B cell (primary cell): ENCODE results near the gene CLCA1. TPM values are rescaled to one million over a fixed set of nuclear protein-coding genes. Genes with fewer than 3 reads are reported as not detected.

Experiments
- ATAC-seq: fragments of 200-7000 bp; cut with Tn5 transposase; one replicate; pipeline ENCODE4 v1.10.0; 2021; ENCODE audit warnings: low read depth, mild to moderate bottlenecking, moderate number of reproducible peaks, moderate library complexity
- CTCF ChIA-PET: fragments of 350-600 bp; sonication (Branson Sonifier 250); formaldehyde crosslinking; loops from one replicate; lab custom pipeline; 2021; ENCODE audit warnings: antibody characterized with exemption, inconsistent platforms; lab: Charles Lee
- POLR2A ChIA-PET: fragments of 350-600 bp; sonication (Branson Sonifier 250); formaldehyde crosslinking; loops from one replicate; lab custom pipeline; 2021; ENCODE audit warnings: antibody characterized with exemption; lab: Charles Lee
- DNase-seq: peaks from one replicate; pipeline ENCODE4 v3.0.0; 2013
- H2AFZ ChIP-seq: 2 replicates; pipeline ENCODE4 v1.6.1; 2012; ENCODE audit warnings: mild to moderate bottlenecking, low read depth, low read length; ENCODE audit not compliant: insufficient read depth, poor library complexity, severe bottlenecking
- H3K27ac ChIP-seq, 2 donors: 1 replicate in 1 of 2; 2 replicates in 1 of 2; pipeline ENCODE4 v1.5.1; 2012 to 2013; ENCODE audit warnings: low read length in 2 of 2, mild to moderate bottlenecking in 2 of 2, moderate library complexity in 1 of 2
- H3K27me3 ChIP-seq, 4 experiments: fragments of 200-600 bp in 1 of 4; sonication (generic) in 1 of 4; replicated peaks in 1 of 4; 1 replicate in 2 of 4; 2 replicates in 2 of 4; pipeline versions ENCODE4 v1.6.1 to v1.7.0; 2013 to 2016; ENCODE audit warnings: low read length in 3 of 4, mild to moderate bottlenecking in 2 of 4, mixed read lengths in 1 of 4, moderate library complexity in 1 of 4; ENCODE audit not compliant: insufficient read depth in 4 of 4, control insufficient read depth in 3 of 4; ENCODE audit errors: control extremely low read depth in 1 of 4
- H3K36me3 ChIP-seq, 2 experiments: replicated peaks in 1 of 2; 1 replicate in 1 of 2; 2 replicates in 1 of 2; pipeline versions ENCODE4 v1.6.1 to v1.7.1; 2013; ENCODE audit warnings: low read length in 1 of 2; ENCODE audit not compliant: insufficient read depth in 2 of 2, control insufficient read depth in 1 of 2; ENCODE audit errors: control extremely low read depth in 1 of 2, extremely low read depth in 1 of 2
- H3K4me1 ChIP-seq, 2 donors: fragments of 200-600 bp in 1 of 2; sonication (generic) in 1 of 2; 1 replicate in 1 of 2; 2 replicates in 1 of 2; pipeline versions ENCODE4 v1.5.1 to v1.6.1; 2013 to 2017; ENCODE audit warnings: low read length in 2 of 2; ENCODE audit not compliant: control insufficient read depth in 2 of 2, insufficient read depth in 2 of 2
- H3K4me2 ChIP-seq: replicated peaks from 2 replicates; pipeline ENCODE3; 2012; ENCODE audit warnings: mild to moderate bottlenecking, low read depth, low read length; ENCODE audit not compliant: poor library complexity, severe bottlenecking
- H3K4me3 ChIP-seq, 5 experiments: fragments of 200-600 bp in 1 of 5; sonication (generic) in 1 of 5; 1 replicate in 3 of 5; 2 replicates in 2 of 5; pipeline versions ENCODE4 v1.5.1 to v1.7.0; 2011 to 2016; ENCODE audit warnings: low read length in 4 of 5, mild to moderate bottlenecking in 4 of 5, low read depth in 2 of 5, control low read depth in 1 of 5, moderate library complexity in 1 of 5; ENCODE audit not compliant: insufficient read depth in 1 of 5; ENCODE audit errors: control extremely low read depth in 1 of 5, extremely low read depth in 1 of 5
- H3K79me2 ChIP-seq: fragments of 200-600 bp; sonication (generic); one replicate; pipeline ENCODE4 v1.6.0; 2016; ENCODE audit warnings: low read length; ENCODE audit not compliant: control insufficient read depth, insufficient read depth
- H3K9ac ChIP-seq: fragments of 200-600 bp; sonication (generic); 2 replicates; pipeline ENCODE4 v1.6.1; 2017; ENCODE audit warnings: mild to moderate bottlenecking, low read length, moderate library complexity
- H3K9me3 ChIP-seq, 3 donors: one replicate each; pipeline versions ENCODE4 v1.6.1 to v1.7.1; 2013; ENCODE audit warnings: low read length in 2 of 3; ENCODE audit not compliant: control insufficient read depth in 2 of 3, insufficient read depth in 1 of 3; ENCODE audit errors: control extremely low read depth in 1 of 3
- H4K20me1 ChIP-seq: 2 replicates; pipeline ENCODE4 v1.6.0; 2012; ENCODE audit warnings: mild to moderate bottlenecking, low read length; ENCODE audit not compliant: insufficient read depth, control insufficient read depth, poor library complexity, severe bottlenecking
- H3K27ac Mint-ChIP-seq: one replicate; pipeline ENCODE4 v1.8.0; 2021; ENCODE audit warnings: mixed read lengths
- H3K27me3 Mint-ChIP-seq: one replicate; pipeline ENCODE4 v1.8.0; 2021; ENCODE audit warnings: mixed read lengths
- H3K4me1 Mint-ChIP-seq: one replicate; pipeline ENCODE4 v1.8.0; 2021; ENCODE audit warnings: mixed read lengths
- H3K4me3 Mint-ChIP-seq: one replicate; pipeline ENCODE4 v1.8.0; 2021; ENCODE audit warnings: mixed read lengths
- H3K9me3 Mint-ChIP-seq: one replicate; pipeline ENCODE4 v1.8.0; 2022; ENCODE audit warnings: mixed read lengths; ENCODE audit not compliant: insufficient read depth
- CTCF ChIP-seq: fragments of 200-600 bp; IDR thresholded peaks from one replicate; pipeline ENCODE4 v1.8.0; 2022; ENCODE audit warnings: antibody characterized with exemption, mild to moderate bottlenecking
- EZH2 ChIP-seq: IDR thresholded peaks from 2 replicates; pipeline ENCODE4 v1.6.1; 2012; ENCODE audit warnings: borderline replicate concordance, low read depth, mild to moderate bottlenecking, moderate library complexity, low read length; ENCODE audit not compliant: insufficient read depth, poor library complexity, severe bottlenecking
- WGBS: methylation state at CpG from one replicate; pipeline ENCODE4 v1.1.5; 2013; ENCODE audit warnings: missing lambda C conversion rate; ENCODE audit not compliant: insufficient coverage; 5-methylcytosine and 5-hydroxymethylcytosine counted together
- intact Hi-C: fragments of 100-400 bp; cut with micrococcal nuclease; formaldehyde crosslinking; loops from one replicate; pipeline ENCODE4 v1.10.0; 2022
- polyA plus RNA-seq: library from polyadenylated mRNA; depleted of rRNA; stranded (reverse); fragments of >200 nt; gene quantifications from 2 replicates; pipeline ENCODE4 v1.2.3, GENCODE V29; 2012
- total RNA-seq, 2 donors: library from RNA; stranded (reverse); fragments of 120-200 nt in 1 of 2; gene quantifications; 1 replicate in 1 of 2; 2 replicates in 1 of 2; pipeline versions ENCODE4 v1.2.3 to v1.2.4, GENCODE V29; 2013 to 2022

Gene CLCA1
- total and polyA plus RNA-seq, 2 donors (not counting 1 experiment from before 2014, with no cell fraction given): not detected

GRCh38 chr1:86504137-86504479 lies 35.4 kb downstream of the CLCA1 start:
- Histone ChIP-seq H3K36me3 (no peaks in the 10 kb centered on the region), H4K20me1 (no peaks in the 10 kb centered on the region), H3K9me3 (no peaks in the 10 kb centered on the region), H3K4me1 (peaks cover 0 to 21% of the 10 kb centered on the region in 2 donors), H3K27ac (no peak overlapping the region), H2AFZ (peak overlapping the region; percentile 9), H3K4me2 (no peak overlapping the region), H3K4me3 (no peak overlapping the region), H3K9ac (no peak overlapping the region), H3K27me3 (peaks cover 0 to 11% (median 4%) of the 10 kb centered on the region in 4 experiments), H3K79me2 (no peaks in the 10 kb centered on the region)
- peak; percentile 17 for DNase-seq
- peaks cover 25% of the 10 kb centered on the region for H3K27me3 Mint-ChIP-seq
- H3K4me3 Mint-ChIP-seq: no peak overlapping the region
- 34% methylated on average over 8 of the region's 9 CpGs for WGBS
- no peak for ATAC-seq
- H3K4me1 Mint-ChIP-seq: peaks cover 8% of the 10 kb centered on the region
- no peaks in the 10 kb centered on the region for H3K9me3 Mint-ChIP-seq
- CTCF ChIA-PET: interaction anchor here (0.7 to 6.7 kb wide), 5 partner anchors 30 to 202 kb away, joined by 4 to 53 read pairs (median 7); no protein-coding TSS in a partner anchor
- intact Hi-C loops: loop anchor here (5.0 kb wide), 1 partner anchor 328 kb away; no protein-coding TSS in a partner anchor
- TF ChIP-seq CTCF (no peak), EZH2 (no peak)
- no peak overlapping the region for H3K27ac Mint-ChIP-seq
- POLR2A ChIA-PET: no interaction called here

GRCh38 chr1:86504895-86505563 lies 36.3 kb downstream of the CLCA1 start:
- POLR2A ChIA-PET: no interaction called here
- Histone ChIP-seq H3K79me2 (no peaks in the 10 kb centered on the region), H3K27ac (no peak overlapping the region), H3K4me2 (no peak overlapping the region), H3K9ac (no peak overlapping the region), H3K4me1 (peaks cover 0 to 21% of the 10 kb centered on the region in 2 donors), H3K36me3 (no peaks in the 10 kb centered on the region), H3K9me3 (no peaks in the 10 kb centered on the region), H3K4me3 (no peak overlapping the region), H3K27me3 (peaks cover 0 to 11% (median 4%) of the 10 kb centered on the region in 4 experiments), H4K20me1 (no peaks in the 10 kb centered on the region), H2AFZ (no peak overlapping the region)
- CTCF ChIA-PET: interaction anchor here (0.6 to 6.7 kb wide), 10 partner anchors 8 to 403 kb away, joined by 3 to 53 read pairs (median 4); no protein-coding TSS in a partner anchor
- no peak overlapping the region for H3K4me3 Mint-ChIP-seq
- TF ChIP-seq EZH2 (no peak), CTCF (no peak)
- WGBS: 90% methylated on average over 7 of the region's 9 CpGs
- ATAC-seq (no peak), DNase-seq (no peak)
- intact Hi-C loops: loop anchor here (5.0 kb wide), 1 partner anchor 327 kb away; no protein-coding TSS in a partner anchor
- H3K27ac Mint-ChIP-seq: no peak overlapping the region
- peaks cover 25% of the 10 kb centered on the region for H3K27me3 Mint-ChIP-seq
- no peaks in the 10 kb centered on the region for H3K9me3 Mint-ChIP-seq
- peaks cover 8% of the 10 kb centered on the region for H3K4me1 Mint-ChIP-seq
